Measurements from ENCODE around the gene NR5A2.

The NR5A2 gene

GRCh38 chr1:200162258-200162657 is 134.7 kb downstream of the NR5A2 start:
- Histone ChIP-seq H3K4me3 (ENCODE audit: low read depth, low read length) (no peak overlapping the region), H3K36me3 (ENCODE audit: control insufficient read depth in 2 of 2, insufficient read depth in 1 of 2, low read length in 2 of 2) (no peaks in the 10 kb centered on the region), H3K4me1 (ENCODE audit: control insufficient read depth, insufficient read depth, low read length) (no peaks in the 10 kb centered on the region), H3K27ac (ENCODE audit: extremely low read depth, low read depth, low read length) (no peak overlapping the region), H3K9me3 (ENCODE audit: control insufficient read depth, insufficient read depth, low read depth, low read length) (no peaks in the 10 kb centered on the region)
- TF ChIP-seq ZNF510 (tag by site-specific recombination; IDR thresholded peaks at IDR 0.05; ENCODE audit: insufficient replicate concordance) (no peak), ZNF175 (tag by site-specific recombination; IDR thresholded peaks at IDR 0.05) (no peak), ZNF473 (tag by site-specific recombination; IDR thresholded peaks at IDR 0.05) (no peak), ZNF843 (tag by site-specific recombination; IDR thresholded peaks at IDR 0.05) (no peak), ZNF776 (tag by site-specific recombination; IDR thresholded peaks at IDR 0.05; ENCODE audit: borderline replicate concordance) (no peak), ZNF239 (tag by site-specific recombination; IDR thresholded peaks at IDR 0.05) (no peak), ZBTB7A (tag by site-specific recombination; IDR thresholded peaks at IDR 0.05; ENCODE audit: low read depth) (no peak), WT1 (tag by site-specific recombination; IDR thresholded peaks at IDR 0.05) (no peak), ZSCAN18 (tag by site-specific recombination; IDR thresholded peaks at IDR 0.05) (no peak), PRDM10 (tag by site-specific recombination; IDR thresholded peaks at IDR 0.05) (no peak), ZNF138 (tag by site-specific recombination; IDR thresholded peaks at IDR 0.05; ENCODE audit: borderline replicate concordance) (no peak), ZNF140 (tag by site-specific recombination; IDR thresholded peaks at IDR 0.05) (no peak), ZNF266 (tag by site-specific recombination; IDR thresholded peaks at IDR 0.05; ENCODE audit: low read depth) (no peak), ZNF366 (tag by site-specific recombination; conservative IDR thresholded peaks at IDR 0.05) (no peak), ZNF654 (tag by site-specific recombination; IDR thresholded peaks at IDR 0.05; ENCODE audit: low read depth) (no peak), ZFHX2 (tag by site-specific recombination; conservative IDR thresholded peaks at IDR 0.05) (no peak), ZNF292 (tag by site-specific recombination; IDR thresholded peaks at IDR 0.05; ENCODE audit: borderline replicate concordance, low read depth) (no peak), ZNF426 (tag by site-specific recombination; IDR thresholded peaks at IDR 0.05) (no peak)
- TF ChIP-seq, protein P1, sequence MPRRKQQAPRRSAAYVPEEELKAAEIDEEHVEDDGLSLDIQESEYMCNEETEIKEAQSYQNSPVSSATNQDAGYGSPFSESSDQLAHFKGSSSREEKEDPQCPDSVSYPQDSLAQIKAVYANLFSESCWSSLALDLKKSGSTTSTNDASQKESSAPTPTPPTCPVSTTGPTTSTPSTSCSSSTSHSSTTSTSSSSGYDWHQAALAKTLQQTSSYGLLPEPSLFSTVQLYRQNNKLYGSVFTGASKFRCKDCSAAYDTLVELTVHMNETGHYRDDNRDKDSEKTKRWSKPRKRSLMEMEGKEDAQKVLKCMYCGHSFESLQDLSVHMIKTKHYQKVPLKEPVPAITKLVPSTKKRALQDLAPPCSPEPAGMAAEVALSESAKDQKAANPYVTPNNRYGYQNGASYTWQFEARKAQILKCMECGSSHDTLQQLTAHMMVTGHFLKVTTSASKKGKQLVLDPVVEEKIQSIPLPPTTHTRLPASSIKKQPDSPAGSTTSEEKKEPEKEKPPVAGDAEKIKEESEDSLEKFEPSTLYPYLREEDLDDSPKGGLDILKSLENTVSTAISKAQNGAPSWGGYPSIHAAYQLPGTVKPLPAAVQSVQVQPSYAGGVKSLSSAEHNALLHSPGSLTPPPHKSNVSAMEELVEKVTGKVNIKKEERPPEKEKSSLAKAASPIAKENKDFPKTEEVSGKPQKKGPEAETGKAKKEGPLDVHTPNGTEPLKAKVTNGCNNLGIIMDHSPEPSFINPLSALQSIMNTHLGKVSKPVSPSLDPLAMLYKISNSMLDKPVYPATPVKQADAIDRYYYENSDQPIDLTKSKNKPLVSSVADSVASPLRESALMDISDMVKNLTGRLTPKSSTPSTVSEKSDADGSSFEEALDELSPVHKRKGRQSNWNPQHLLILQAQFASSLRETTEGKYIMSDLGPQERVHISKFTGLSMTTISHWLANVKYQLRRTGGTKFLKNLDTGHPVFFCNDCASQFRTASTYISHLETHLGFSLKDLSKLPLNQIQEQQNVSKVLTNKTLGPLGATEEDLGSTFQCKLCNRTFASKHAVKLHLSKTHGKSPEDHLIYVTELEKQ (tag by site-specific recombination; IDR thresholded peaks at IDR 0.05; ENCODE audit: borderline replicate concordance) = no peak
- TF ChIP-seq, protein P2, sequence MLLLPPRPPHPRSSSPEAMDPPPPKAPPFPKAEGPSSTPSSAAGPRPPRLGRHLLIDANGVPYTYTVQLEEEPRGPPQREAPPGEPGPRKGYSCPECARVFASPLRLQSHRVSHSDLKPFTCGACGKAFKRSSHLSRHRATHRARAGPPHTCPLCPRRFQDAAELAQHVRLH (tag by site-specific recombination; IDR thresholded peaks at IDR 0.05) = no peak
- POLR2A ChIA-PET = no interaction called here
- CTCF ChIA-PET = interaction anchor here (0.9 kb wide), 1 partner anchor 175 kb away, joined by 3 read pairs; no protein-coding TSS in a partner anchor

All from HEK293 (cell line).